Measurements from ENCODE around the gene KIF20A.

DNA sequence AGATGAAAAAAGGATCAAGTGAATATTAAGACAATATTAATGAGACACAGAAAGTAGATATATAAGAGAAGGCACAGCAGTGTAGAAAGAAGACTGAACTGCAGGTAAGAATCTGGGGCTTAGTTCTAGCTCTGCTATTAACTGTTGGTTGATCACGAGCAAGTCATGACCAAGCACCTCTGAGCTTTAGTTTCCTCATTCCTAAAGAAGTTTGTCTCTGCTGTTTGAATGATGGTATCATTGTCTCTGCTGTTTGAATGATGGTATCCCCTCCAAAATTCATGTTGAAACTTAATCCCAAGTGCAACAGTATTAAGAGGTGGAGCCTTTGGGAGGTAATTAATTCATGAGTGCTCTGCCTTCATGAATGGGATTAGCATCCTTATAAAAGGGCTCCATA is 37.2 kb upstream of the KIF20A start:
- TF ChIP-seq CTCF (IDR thresholded peaks at IDR 0.05) (no peak), USF2 (IDR thresholded peaks at IDR 0.05) (no peak), POLR2A (IDR thresholded peaks at IDR 0.05; ENCODE audit: low read length) (no peak), EP300 (IDR thresholded peaks at IDR 0.05) (no peak), RAD21 (conservative IDR thresholded peaks at IDR 0.05 in 1 of 2, IDR thresholded peaks at IDR 0.05 in 1 of 2) (no peak), RFX5 (IDR thresholded peaks at IDR 0.05) (no peak), SMC3 (IDR thresholded peaks at IDR 0.05) (no peak), CHD4 (IDR thresholded peaks at IDR 0.05; ENCODE audit: borderline replicate concordance) (no peak)
- TF ChIP-seq, protein P1, sequence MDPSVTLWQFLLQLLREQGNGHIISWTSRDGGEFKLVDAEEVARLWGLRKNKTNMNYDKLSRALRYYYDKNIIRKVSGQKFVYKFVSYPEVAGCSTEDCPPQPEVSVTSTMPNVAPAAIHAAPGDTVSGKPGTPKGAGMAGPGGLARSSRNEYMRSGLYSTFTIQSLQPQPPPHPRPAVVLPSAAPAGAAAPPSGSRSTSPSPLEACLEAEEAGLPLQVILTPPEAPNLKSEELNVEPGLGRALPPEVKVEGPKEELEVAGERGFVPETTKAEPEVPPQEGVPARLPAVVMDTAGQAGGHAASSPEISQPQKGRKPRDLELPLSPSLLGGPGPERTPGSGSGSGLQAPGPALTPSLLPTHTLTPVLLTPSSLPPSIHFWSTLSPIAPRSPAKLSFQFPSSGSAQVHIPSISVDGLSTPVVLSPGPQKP (IDR thresholded peaks at IDR 0.05; ENCODE audit: low read depth, low read length): no peak
